ENCODE results near the gene TMEM51. TPM values are rescaled to one million over a fixed set of nuclear protein-coding genes. Genes with fewer than 3 reads are reported as not detected.

TMEM51 gene
- total and polyA plus RNA-seq, 9 of the 15 experiments (the other 6 are each of a cell fraction or from before 2014, with no cell fraction given), result 0.06 to 1.4 (median 0.58) TPM

GRCh38 chr1:15177710-15178166 lies 24.2 kb downstream of the TMEM51 start (continued):
- TF ChIP-seq DACH1 (IDR thresholded peaks at IDR 0.05; ENCODE audit: partially characterized antibody), result no peak
- no peak for TF ChIP-seq ZNF133 (CRISPR knock-in tag; IDR thresholded peaks at IDR 0.05)
- no peak for TF ChIP-seq ZFX (CRISPR knock-in tag; IDR thresholded peaks at IDR 0.05)
- no peak for TF ChIP-seq NFE2 (IDR thresholded peaks at IDR 0.05; ENCODE audit: low read depth)
- TF ChIP-seq CREBBP (IDR thresholded peaks at IDR 0.05; ENCODE audit: low read depth, low read length), result no peak
- TF ChIP-seq HBP1 (CRISPR knock-in tag; IDR thresholded peaks at IDR 0.05), result no peak
- TF ChIP-seq KDM4B (IDR thresholded peaks at IDR 0.05; ENCODE audit: borderline replicate concordance in 2 of 2, low read depth in 1 of 2), result no peak
- no peak for TF ChIP-seq GATAD2B (IDR thresholded peaks at IDR 0.05; ENCODE audit: borderline replicate concordance)
- TF ChIP-seq RERE (CRISPR knock-in tag; IDR thresholded peaks at IDR 0.05; ENCODE audit: borderline replicate concordance), result no peak
- no peak for TF ChIP-seq TCF7 (IDR thresholded peaks at IDR 0.05; ENCODE audit: borderline replicate concordance)
- TF ChIP-seq NELFE (IDR thresholded peaks at IDR 0.05; ENCODE audit: insufficient read depth, insufficient read length), result no peak
- no peak for TF ChIP-seq ZNF224 (CRISPR knock-in tag; IDR thresholded peaks at IDR 0.05)
- TF ChIP-seq PKNOX1 (IDR thresholded peaks at IDR 0.05), result no peak
- TF ChIP-seq HNRNPLL (IDR thresholded peaks at IDR 0.05; ENCODE audit: low read depth, low read length, poor library complexity, severe bottlenecking), result no peak
- TF ChIP-seq LEF1 (IDR thresholded peaks at IDR 0.05), result no peak
- no peak for TF ChIP-seq TAF9B (IDR thresholded peaks at IDR 0.05; ENCODE audit: partially characterized antibody)
- TF ChIP-seq GTF2A2 (tag; IDR thresholded peaks at IDR 0.05), result no peak
- TF ChIP-seq CBFA2T3 (IDR thresholded peaks at IDR 0.05), result peak; percentile 78
- TF ChIP-seq AFF4 (CRISPR knock-in tag; IDR thresholded peaks at IDR 0.05), result no peak
